Activated naive CD8-positive, alpha-beta T cell treated with anti-CD3 and anti-CD28 coated beads, Interleukin-2, amount 10 ng/mL, durations not matched to agents 7 days and 5 days (primary cell): ENCODE data around the gene TGOLN2. TPM values are rescaled to one million over a fixed set of nuclear protein-coding genes. Genes with fewer than 3 reads are reported as not detected.
"Not testable (repeated sequence)": the region's sequence is repeated elsewhere in the genome, so short reads cannot be mapped to it uniquely, and the experiment has no call there.

Experiments used
- ATAC-seq: fragments of 150-1000 bp; cut with Tn5 transposase; one replicate; pipeline ENCODE4 v1.10.0; 2021; ENCODE audit warnings: low read depth, moderate library complexity
- POLR2A ChIA-PET: fragments of 350-600 bp; sonication (Branson Sonifier 250); formaldehyde crosslinking; loops from one replicate; lab custom pipeline; 2021; ENCODE audit warnings: antibody characterized with exemption; lab: Charles Lee
- DNase-seq: peaks from one replicate; pipeline ENCODE4 v3.0.0; 2021
- H3K27ac Mint-ChIP-seq: one replicate; pipeline ENCODE4 v1.8.0; 2022; ENCODE audit warnings: mild to moderate bottlenecking, mixed read lengths
- H3K27me3 Mint-ChIP-seq: one replicate; pipeline ENCODE4 v1.8.0; 2022; ENCODE audit warnings: mild to moderate bottlenecking, moderate library complexity, mixed read lengths
- H3K36me3 Mint-ChIP-seq: one replicate; pipeline ENCODE4 v1.8.0; 2021; ENCODE audit warnings: mild to moderate bottlenecking, mixed read lengths
- H3K4me1 Mint-ChIP-seq: one replicate; pipeline ENCODE4 v1.8.0; 2021; ENCODE audit warnings: mixed read lengths
- H3K4me3 Mint-ChIP-seq: one replicate; pipeline ENCODE4 v1.8.0; 2022; ENCODE audit warnings: mild to moderate bottlenecking, moderate library complexity, mixed read lengths
- H3K9me3 Mint-ChIP-seq: one replicate; pipeline ENCODE4 v1.8.0; 2021; ENCODE audit warnings: mixed read lengths
- total RNA-seq, 2 experiments: library from RNA; stranded (reverse); gene quantifications; one replicate each; pipeline ENCODE4 v1.2.3, GENCODE V29; 2021

Gene TGOLN2
- total RNA-seq, 2 experiments from 2014 or later, result 144 to 148 TPM

- peaks cover 29% of the 10 kb centered on the region for H3K4me1 Mint-ChIP-seq
- H3K4me3 Mint-ChIP-seq, result peak within 1 kb of the TSS; percentile 92
- no peaks in the 10 kb centered on the region for H3K9me3 Mint-ChIP-seq
- H3K36me3 Mint-ChIP-seq, result peaks cover 22% of the 10 kb centered on the region
- peak within 1 kb of the TSS; percentile 95 for H3K27ac Mint-ChIP-seq
- DNase-seq (peak; percentile 90), ATAC-seq (peak; percentile 100)
- POLR2A ChIA-PET, result interaction anchor here (0.6 to 3.5 kb wide), 26 partner anchors 8 to 241 kb away, joined by 3 to 84 read pairs (median 4); partner anchors contain the start of genes MAT2A, RNF181, SH2D6 and TGOLN2
- no peaks in the 10 kb centered on the region for H3K27me3 Mint-ChIP-seq
Measured at GRCh38 chr2:85354286-85355072, 26.7 kb upstream of the TGOLN2 start, which contains the start of the genes ELMOD3 and RETSAT. Gene ELMOD3, plus strand, starts transcription at chr2:85354769. Its CDS starts 2,430 bp downstream, at chr2:85357199. Gene RETSAT, minus strand, starts transcription at chr2:85354528. Its CDS starts 21 bp downstream, at chr2:85354507.

- ATAC-seq (no peak), DNase-seq (no peak)
- Mint-ChIP-seq H3K27me3 (no peaks in the 10 kb centered on the region), H3K9me3 (no peaks in the 10 kb centered on the region), H3K4me1 (peaks cover 27% of the 10 kb centered on the region), H3K4me3 (peak overlapping the region; percentile 92), H3K27ac (peak overlapping the region; percentile 95), H3K36me3 (peaks cover 19% of the 10 kb centered on the region)
- POLR2A ChIA-PET, result interaction anchor here (0.6 to 3.5 kb wide), 18 partner anchors 8 to 241 kb away, joined by 3 to 84 read pairs (median 5); partner anchors contain the start of genes MAT2A, RNF181, SH2D6 and TGOLN2
Measured at GRCh38 chr2:85353876-85354285, 26.1 kb upstream of the TGOLN2 start.

GRCh38 chr2:85347599-85347998 is 19.8 kb upstream of the TGOLN2 start:
- POLR2A ChIA-PET, result interaction anchor here (1.3 kb wide), 1 partner anchor 20 kb away, joined by 3 read pairs; the partner anchor contains the start of gene TGOLN2
- H3K27ac Mint-ChIP-seq, result no peak overlapping the region

GRCh38 chr2:85344356-85344954 is 16.7 kb upstream of the TGOLN2 start:
- H3K27me3 Mint-ChIP-seq, result no peaks in the 10 kb centered on the region
- POLR2A ChIA-PET, result no interaction called here
- H3K4me3 Mint-ChIP-seq, result no peak overlapping the region
- H3K27ac Mint-ChIP-seq, result no peak overlapping the region
- H3K9me3 Mint-ChIP-seq, result no peaks in the 10 kb centered on the region
- no peaks in the 10 kb centered on the region for H3K4me1 Mint-ChIP-seq
- no peak for ATAC-seq
- peaks cover 7% of the 10 kb centered on the region for H3K36me3 Mint-ChIP-seq
- no peak for DNase-seq

More at GRCh38 chr2:85347599-85347998, 19.8 kb upstream of the TGOLN2 start:
- H3K36me3 Mint-ChIP-seq, result peaks cover 11% of the 10 kb centered on the region
- no peak overlapping the region for H3K4me3 Mint-ChIP-seq
- peaks cover 3% of the 10 kb centered on the region for H3K4me1 Mint-ChIP-seq
- DNase-seq (no peak), ATAC-seq (no peak)
- no peaks in the 10 kb centered on the region for H3K9me3 Mint-ChIP-seq
- H3K27me3 Mint-ChIP-seq, result no peaks in the 10 kb centered on the region

GRCh38 chr2:85343207-85343895 is 15.6 kb upstream of the TGOLN2 start:
- H3K27ac Mint-ChIP-seq, H3K4me3 Mint-ChIP-seq, H3K9me3 Mint-ChIP-seq, H3K4me1 Mint-ChIP-seq, DNase-seq, H3K36me3 Mint-ChIP-seq, H3K27me3 Mint-ChIP-seq: not testable (repeated sequence)
- ATAC-seq, result peak; percentile 34
- POLR2A ChIA-PET, result interaction anchor here (1.3 kb wide), 1 partner anchor 26 kb away, joined by 6 read pairs; no protein-coding TSS in a partner anchor

- Mint-ChIP-seq H3K36me3 (peaks cover 5% of the 10 kb centered on the region), H3K27ac (peak overlapping the region; percentile 11), H3K9me3 (no peaks in the 10 kb centered on the region), H3K4me1 (no peaks in the 10 kb centered on the region), H3K27me3 (peaks cover 12% of the 10 kb centered on the region), H3K4me3 (no peak overlapping the region)
- POLR2A ChIA-PET, result interaction anchor here (0.6 kb wide), 1 partner anchor 23 kb away, joined by 5 read pairs; no protein-coding TSS in a partner anchor
- DNase-seq, result no peak
- no peak for ATAC-seq
Measured at GRCh38 chr2:85342156-85342555, 14.4 kb upstream of the TGOLN2 start.

GRCh38 chr2:85341269-85342029 is 13.7 kb upstream of the TGOLN2 start:
- Mint-ChIP-seq H3K9me3 (no peaks in the 10 kb centered on the region), H3K27ac (no peak overlapping the region), H3K36me3 (peaks cover 5% of the 10 kb centered on the region), H3K4me1 (no peaks in the 10 kb centered on the region), H3K27me3 (peaks cover 14% of the 10 kb centered on the region), H3K4me3 (no peak overlapping the region)
- POLR2A ChIA-PET, result interaction anchor here (0.6 kb wide), 1 partner anchor 23 kb away, joined by 5 read pairs; no protein-coding TSS in a partner anchor
- DNase-seq, result no peak
- ATAC-seq, result no peak

GRCh38 chr2:85340034-85340892 is 12.5 kb upstream of the TGOLN2 start:
- no peak for DNase-seq
- Mint-ChIP-seq H3K36me3 (peaks cover 5% of the 10 kb centered on the region), H3K27ac (no peak overlapping the region), H3K4me3 (no peak overlapping the region), H3K27me3 (peaks cover 16% of the 10 kb centered on the region), H3K9me3 (no peaks in the 10 kb centered on the region), H3K4me1 (no peaks in the 10 kb centered on the region)
- no peak for ATAC-seq
- POLR2A ChIA-PET, result interaction anchor here (1.5 to 1.9 kb wide), 2 partner anchors 13 to 14 kb away, joined by 4 to 9 read pairs; partner anchors contain the start of genes ELMOD3, RETSAT and TGOLN2

- H3K9me3 Mint-ChIP-seq, result no peaks in the 10 kb centered on the region
- H3K4me1 Mint-ChIP-seq, result no peaks in the 10 kb centered on the region
- peaks cover 16% of the 10 kb centered on the region for H3K27me3 Mint-ChIP-seq
- POLR2A ChIA-PET, result no interaction called here
- ATAC-seq (no peak), DNase-seq (no peak)
- H3K4me3 Mint-ChIP-seq, result no peak overlapping the region
- peak overlapping the region; percentile 14 for H3K27ac Mint-ChIP-seq
- no peaks in the 10 kb centered on the region for H3K36me3 Mint-ChIP-seq
Measured at GRCh38 chr2:85334928-85335327, 7.1 kb upstream of the TGOLN2 start.

- H3K27ac Mint-ChIP-seq, DNase-seq, H3K9me3 Mint-ChIP-seq, ATAC-seq, H3K4me3 Mint-ChIP-seq, POLR2A ChIA-PET, H3K36me3 Mint-ChIP-seq, H3K4me1 Mint-ChIP-seq: not testable (repeated sequence)
- H3K27me3 Mint-ChIP-seq, result peaks cover 12% of the 10 kb centered on the region
Measured at GRCh38 chr2:85333877-85334276, 6.1 kb upstream of the TGOLN2 start.

- Mint-ChIP-seq H3K4me3 (no peak overlapping the region), H3K9me3 (no peaks in the 10 kb centered on the region), H3K36me3 (peaks cover 17% of the 10 kb centered on the region), H3K27ac (no peak overlapping the region), H3K27me3 (no peaks in the 10 kb centered on the region), H3K4me1 (peaks cover 8% of the 10 kb centered on the region)
- no peak for ATAC-seq
- POLR2A ChIA-PET, result interaction anchor here (0.9 kb wide), 1 partner anchor 21 kb away, joined by 3 read pairs; no protein-coding TSS in a partner anchor
- no peak for DNase-seq
Measured at GRCh38 chr2:85330839-85331636, 3.2 kb upstream of the TGOLN2 start.
